Activated CD4-positive, alpha-beta memory T cell treated with anti-CD3 and anti-CD28 coated beads, Interleukin-2, amount 10 ng/mL, durations not matched to agents 7 days and 5 days (primary cell): ENCODE measurements around the gene MBD3L5. TPM values are rescaled to one million over a fixed set of nuclear protein-coding genes. Genes with fewer than 3 reads are reported as not detected.
A peak's percentile ranks its signal among the peaks of the same experiment; 100 is the strongest.
"Not testable (repeated sequence)": the region's sequence is repeated elsewhere in the genome, so short reads cannot be mapped to it uniquely, and the experiment has no call there.

Experiments
- CTCF ChIA-PET: fragments of 350-600 bp; sonication (Branson Sonifier 250); formaldehyde crosslinking; loops from one replicate; lab custom pipeline; 2021; ENCODE audit warnings: antibody characterized with exemption, inconsistent platforms; lab: Charles Lee
- POLR2A ChIA-PET: fragments of 350-600 bp; sonication (Branson Sonifier 250); formaldehyde crosslinking; loops from one replicate; lab custom pipeline; 2021; ENCODE audit warnings: antibody characterized with exemption; lab: Charles Lee
- DNase-seq: peaks from one replicate; pipeline ENCODE4 v3.0.0-alpha.2; 2020
- H3K27ac Mint-ChIP-seq: one replicate; pipeline ENCODE4 v1.8.0; 2021; ENCODE audit warnings: mild to moderate bottlenecking, mixed read lengths
- H3K27me3 Mint-ChIP-seq: one replicate; pipeline ENCODE4 v1.8.0; 2021; ENCODE audit warnings: mixed read lengths
- H3K36me3 Mint-ChIP-seq: one replicate; pipeline ENCODE4 v1.8.0; 2021; ENCODE audit warnings: low read depth, mixed read lengths
- H3K4me1 Mint-ChIP-seq: one replicate; pipeline ENCODE4 v1.8.0; 2021; ENCODE audit warnings: mixed read lengths
- H3K4me3 Mint-ChIP-seq: one replicate; pipeline ENCODE4 v1.8.0; 2021; ENCODE audit warnings: mild to moderate bottlenecking, mixed read lengths
- H3K9me3 Mint-ChIP-seq: one replicate; pipeline ENCODE4 v1.8.0; 2021; ENCODE audit warnings: mixed read lengths
- total RNA-seq, 2 experiments: library from RNA; stranded (reverse); gene quantifications; one replicate each; pipeline ENCODE4 v1.2.3, GENCODE V29; 2021

MBD3L5 gene
- total RNA-seq = not detected

DNA sequence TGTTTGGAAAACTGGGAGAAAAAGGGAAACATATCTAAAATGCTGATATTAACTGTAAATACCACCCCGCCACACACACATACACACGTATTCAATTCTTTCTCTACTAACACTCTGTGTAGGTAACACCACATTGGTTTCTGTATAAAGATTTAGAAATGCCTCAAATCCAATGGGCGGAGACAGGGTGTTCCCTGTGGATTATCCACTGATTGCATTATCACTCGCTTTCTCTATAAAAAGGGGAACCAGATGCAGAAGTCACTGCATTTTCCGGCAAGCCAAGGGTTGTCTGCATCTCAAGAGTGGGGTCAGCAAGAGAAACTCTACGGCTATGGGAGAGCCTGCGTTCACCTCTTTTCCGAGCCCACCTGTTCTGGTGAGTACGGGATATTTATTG is at the start of gene MBD3L5:
TSS of gene MBD3L5 (plus strand) at position 301 of the 400 bp plus-strand sequence. CDS start at position 335, 34 bp downstream.
- H3K27me3 Mint-ChIP-seq, H3K36me3 Mint-ChIP-seq, DNase-seq, H3K4me3 Mint-ChIP-seq, H3K4me1 Mint-ChIP-seq, H3K9me3 Mint-ChIP-seq, CTCF ChIA-PET, POLR2A ChIA-PET, H3K27ac Mint-ChIP-seq: not testable (repeated sequence)

DNA sequence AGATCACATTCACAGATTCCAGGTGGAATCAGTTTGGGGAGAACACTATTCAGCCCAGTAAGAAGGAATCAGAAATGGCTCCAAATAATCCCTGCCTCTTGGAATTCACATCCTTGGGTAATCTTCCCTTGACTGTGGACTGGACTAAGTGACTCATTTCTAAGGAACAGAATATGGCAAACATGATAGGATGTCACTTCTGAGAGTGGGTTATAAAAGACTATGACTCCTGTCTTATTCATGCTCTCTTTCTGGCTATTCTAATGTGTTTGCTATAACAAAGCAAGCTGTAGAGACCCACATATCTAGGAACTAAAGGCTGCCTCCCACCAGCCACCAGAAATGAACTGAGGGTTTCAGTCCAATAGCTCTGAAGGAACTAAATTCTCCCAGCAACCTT is 46.9 kb upstream of the MBD3L5 start:
- CTCF ChIA-PET = no interaction called here
- no peak overlapping the region for H3K4me3 Mint-ChIP-seq

DNA sequence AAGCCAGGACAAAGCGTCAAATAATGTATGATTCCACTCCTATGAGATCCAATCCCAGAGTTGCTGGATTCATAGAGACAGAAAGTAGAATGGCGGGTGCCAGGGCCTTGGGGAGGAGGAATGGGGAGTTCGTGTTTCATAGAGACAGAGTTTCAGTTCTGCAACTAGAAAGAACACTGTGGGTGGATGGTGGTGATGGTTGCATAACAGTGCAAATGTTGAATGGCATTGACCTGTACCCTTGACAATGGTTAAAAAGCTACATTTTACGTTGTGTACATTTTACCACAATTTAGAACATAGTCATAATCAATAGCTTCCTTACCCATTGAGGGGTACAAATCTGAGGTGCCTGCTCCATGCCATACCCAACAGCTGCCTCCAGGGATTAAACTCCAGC is 42.5 kb upstream of the MBD3L5 start:
- no peak overlapping the region for H3K4me3 Mint-ChIP-seq
- peaks cover 2% of the 10 kb centered on the region for H3K36me3 Mint-ChIP-seq
- ChIA-PET POLR2A (interaction anchor here (1.1 kb wide), 1 partner anchor 47 kb away, joined by 3 read pairs; no protein-coding TSS in a partner anchor), CTCF (no interaction called here)
- H3K27ac Mint-ChIP-seq = no peak overlapping the region
- no peaks in the 10 kb centered on the region for H3K4me1 Mint-ChIP-seq
- no peaks in the 10 kb centered on the region for H3K27me3 Mint-ChIP-seq
- peaks cover 32% of the 10 kb centered on the region for H3K9me3 Mint-ChIP-seq
- DNase-seq = no peak

More for the DNA sequence above, 46.9 kb upstream of the MBD3L5 start:
- Mint-ChIP-seq H3K9me3 (peaks cover 36% of the 10 kb centered on the region), H3K36me3 (peaks cover 2% of the 10 kb centered on the region), H3K27ac (no peak overlapping the region), H3K4me1 (no peaks in the 10 kb centered on the region), H3K27me3 (no peaks in the 10 kb centered on the region)
- POLR2A ChIA-PET = no interaction called here
- DNase-seq = no peak

DNA sequence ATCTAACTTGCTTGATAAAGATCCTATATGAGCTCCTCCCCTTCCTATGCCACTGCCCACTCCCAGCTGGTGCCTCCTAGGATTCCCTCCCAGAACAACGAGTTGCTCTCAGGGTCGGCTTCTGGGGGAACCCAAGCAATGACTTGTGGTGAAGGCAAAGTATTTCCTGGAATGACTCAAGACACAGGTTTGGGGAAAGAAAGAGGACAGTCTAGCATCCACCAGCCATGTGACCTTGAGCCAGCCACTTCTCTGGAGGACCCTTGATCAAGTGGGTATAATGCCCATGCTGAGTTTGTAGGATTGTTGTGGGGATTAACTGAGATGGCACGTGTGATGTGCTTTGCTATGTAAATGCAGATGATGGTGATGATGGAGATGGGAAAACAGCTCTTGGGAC is 42.1 kb upstream of the MBD3L5 start:
- ChIA-PET CTCF (no interaction called here), POLR2A (interaction anchor here (1.1 kb wide), 1 partner anchor 47 kb away, joined by 3 read pairs; no protein-coding TSS in a partner anchor)
- no peaks in the 10 kb centered on the region for H3K27me3 Mint-ChIP-seq
- H3K4me1 Mint-ChIP-seq = no peaks in the 10 kb centered on the region
- H3K4me3 Mint-ChIP-seq = no peak overlapping the region
- DNase-seq = no peak
- no peak overlapping the region for H3K27ac Mint-ChIP-seq
- H3K36me3 Mint-ChIP-seq = peaks cover 2% of the 10 kb centered on the region
- H3K9me3 Mint-ChIP-seq = peaks cover 29% of the 10 kb centered on the region

DNA sequence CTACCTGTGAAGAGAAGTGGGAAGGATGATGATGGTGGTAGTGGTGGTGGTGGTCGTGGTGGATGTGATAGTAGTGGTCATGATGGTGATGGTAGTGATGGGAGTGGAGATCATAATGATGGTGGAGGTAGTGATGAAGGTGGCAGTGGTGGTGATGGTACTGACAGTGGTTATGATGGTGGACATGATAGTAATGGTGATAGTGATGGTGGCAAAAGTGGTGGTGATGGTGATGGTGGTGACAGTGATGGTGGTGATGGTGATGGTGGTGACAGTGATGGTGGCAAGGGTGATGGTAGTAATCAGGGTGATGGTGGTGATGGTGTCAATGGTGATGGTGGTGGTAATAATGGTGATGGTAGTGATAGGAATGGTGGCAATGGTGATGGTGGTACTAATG is 35.3 kb upstream of the MBD3L5 start:
- Mint-ChIP-seq H3K36me3 (peaks cover 5% of the 10 kb centered on the region), H3K27ac (no peak overlapping the region), H3K4me3 (no peak overlapping the region), H3K4me1 (peaks cover 4% of the 10 kb centered on the region), H3K27me3 (no peaks in the 10 kb centered on the region), H3K9me3 (peaks cover 10% of the 10 kb centered on the region)
- no peak for DNase-seq
- ChIA-PET POLR2A (no interaction called here), CTCF (no interaction called here)

DNA sequence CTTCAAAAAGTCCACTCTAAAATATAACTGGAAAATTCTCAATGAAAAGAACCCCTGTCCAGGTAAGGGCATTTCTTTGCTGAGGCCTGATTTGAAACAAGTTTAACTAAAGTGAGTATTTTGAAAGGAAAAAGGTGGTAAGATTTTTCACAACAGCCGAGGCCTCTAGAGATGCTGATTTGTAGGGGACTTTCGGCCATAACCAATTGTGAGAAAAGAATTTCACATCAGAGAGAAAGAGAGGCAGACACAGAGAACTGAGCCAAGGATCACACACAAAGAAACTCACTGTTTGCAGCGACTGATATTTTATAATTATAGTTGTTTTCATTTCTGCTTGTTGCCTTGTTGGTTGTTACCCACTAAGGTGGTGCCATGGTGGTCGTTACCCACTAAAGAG is 33.6 kb upstream of the MBD3L5 start:
- no peak overlapping the region for H3K4me3 Mint-ChIP-seq
- no peaks in the 10 kb centered on the region for H3K27me3 Mint-ChIP-seq
- H3K9me3 Mint-ChIP-seq = peaks cover 10% of the 10 kb centered on the region
- ChIA-PET CTCF (no interaction called here), POLR2A (no interaction called here)
- H3K36me3 Mint-ChIP-seq = peaks cover 5% of the 10 kb centered on the region
- peaks cover 4% of the 10 kb centered on the region for H3K4me1 Mint-ChIP-seq
- H3K27ac Mint-ChIP-seq = no peak overlapping the region
- DNase-seq = no peak

DNA sequence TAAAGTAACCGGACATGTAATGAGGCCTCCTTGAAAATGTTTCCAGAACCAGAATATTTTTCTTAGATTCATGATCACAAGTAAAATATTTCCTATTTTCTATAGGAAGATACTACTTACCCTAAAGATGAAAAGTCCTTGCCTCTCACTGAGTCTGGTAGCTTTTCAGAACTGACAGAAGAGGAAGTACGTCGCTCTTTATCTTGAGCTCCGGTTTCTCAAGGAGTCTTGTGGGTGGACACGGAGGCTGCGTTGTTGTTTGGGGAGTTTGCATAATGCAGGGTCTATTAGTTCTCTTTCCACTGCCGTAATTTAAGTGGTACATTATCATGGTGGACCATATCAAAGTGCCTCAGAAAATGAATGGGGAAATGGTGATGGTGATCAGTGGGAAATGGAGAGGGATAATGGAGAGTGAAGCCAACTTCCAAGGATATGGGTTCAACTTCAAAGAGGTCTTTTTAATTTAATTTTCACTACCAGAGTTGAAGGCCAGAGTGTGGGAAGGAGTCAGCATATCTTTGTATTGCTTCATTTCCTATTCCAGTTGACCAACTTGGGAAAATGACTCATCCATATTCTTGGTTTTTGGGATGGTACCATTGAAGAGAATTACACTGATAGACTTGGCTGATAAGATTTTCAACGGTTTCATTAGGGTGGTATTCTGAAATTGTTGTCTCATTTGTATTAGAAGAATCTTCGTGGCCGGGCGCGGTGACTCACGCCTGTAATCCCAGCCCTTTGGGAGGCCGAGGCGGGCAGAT is 32.5 kb upstream of the MBD3L5 start:
- Mint-ChIP-seq H3K36me3 (peaks cover 5% of the 10 kb centered on the region), H3K4me1 (peaks cover 4% of the 10 kb centered on the region), H3K27me3 (no peaks in the 10 kb centered on the region), H3K4me3 (peak overlapping the region; percentile 38), H3K9me3 (peaks cover 10% of the 10 kb centered on the region), H3K27ac (no peak overlapping the region)
- DNase-seq = no peak
- CTCF ChIA-PET = no interaction called here
- POLR2A ChIA-PET = no interaction called here

DNA sequence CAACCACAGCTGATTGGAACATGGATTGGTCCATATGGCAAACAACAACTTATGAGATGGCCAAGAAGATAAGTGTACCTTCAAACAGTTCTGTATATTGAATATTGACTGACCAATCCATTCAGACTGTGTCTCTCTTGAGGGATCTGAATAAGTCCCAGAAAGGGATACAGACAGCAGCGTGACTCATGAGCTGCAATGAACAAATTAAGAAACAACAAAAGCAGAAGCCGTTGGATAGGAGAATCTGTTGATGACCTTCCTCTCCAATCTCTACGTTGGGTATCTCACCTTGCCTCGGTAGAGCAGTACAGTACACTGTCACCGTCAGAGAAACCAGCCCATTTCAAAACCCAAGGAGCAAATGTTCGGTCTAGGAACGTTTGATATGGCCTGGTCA is 30.4 kb upstream of the MBD3L5 start:
- CTCF ChIA-PET = no interaction called here
- Mint-ChIP-seq H3K27me3 (no peaks in the 10 kb centered on the region), H3K4me3 (no peak overlapping the region), H3K36me3 (peaks cover 3% of the 10 kb centered on the region), H3K4me1 (peaks cover 7% of the 10 kb centered on the region), H3K27ac (no peak overlapping the region), H3K9me3 (peaks cover 7% of the 10 kb centered on the region)
- no peak for DNase-seq
- POLR2A ChIA-PET = no interaction called here

DNA sequence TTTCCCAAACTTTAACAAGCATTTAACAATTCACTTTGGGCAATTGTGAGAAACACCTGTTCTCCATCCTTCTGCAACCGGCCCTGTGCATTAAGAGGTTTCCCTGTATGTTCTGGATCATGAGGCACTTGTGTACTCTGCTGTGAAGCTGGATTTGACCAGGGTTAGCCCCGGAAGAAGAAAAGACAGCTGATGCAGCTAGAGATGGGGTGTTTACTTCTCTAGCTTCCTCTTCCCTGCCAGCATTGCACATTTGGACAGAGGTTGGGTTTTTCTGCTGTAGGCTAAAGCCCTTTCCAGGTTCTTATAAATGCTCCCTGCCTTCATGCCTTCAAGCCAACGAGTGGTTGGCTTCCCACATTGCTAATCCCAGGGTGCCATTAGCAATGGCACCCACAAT is 30.0 kb upstream of the MBD3L5 start:
- Mint-ChIP-seq H3K27ac (no peak overlapping the region), H3K4me1 (peaks cover 7% of the 10 kb centered on the region), H3K36me3 (no peaks in the 10 kb centered on the region), H3K27me3 (no peaks in the 10 kb centered on the region), H3K4me3 (no peak overlapping the region), H3K9me3 (peaks cover 3% of the 10 kb centered on the region)
- CTCF ChIA-PET = no interaction called here
- no peak for DNase-seq
- POLR2A ChIA-PET = no interaction called here

DNA sequence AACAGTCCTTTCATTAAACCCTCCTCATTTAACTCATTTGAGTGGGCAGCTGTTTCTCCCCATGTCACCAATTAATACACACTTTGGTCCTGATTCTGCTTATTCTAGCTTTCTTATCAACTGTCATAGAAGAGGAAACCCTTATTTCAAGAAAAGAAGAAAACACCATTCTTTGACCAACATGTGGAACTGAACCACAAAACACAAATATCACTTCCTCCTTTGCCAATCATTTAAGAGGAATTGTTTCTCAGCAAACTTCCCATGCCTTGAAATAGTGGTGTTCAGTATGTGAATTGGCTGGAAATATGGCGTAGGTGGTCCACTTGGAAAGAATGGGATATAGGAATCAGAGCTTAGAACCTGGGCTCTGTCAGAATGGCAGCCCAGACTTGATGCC is 29.6 kb upstream of the MBD3L5 start:
- ChIA-PET POLR2A (no interaction called here), CTCF (interaction anchor here (0.5 kb wide), 1 partner anchor 335 kb away, joined by 6 read pairs; no protein-coding TSS in a partner anchor)
- no peak for DNase-seq
- H3K36me3 Mint-ChIP-seq = no peaks in the 10 kb centered on the region
- H3K9me3 Mint-ChIP-seq = no peaks in the 10 kb centered on the region
- no peak overlapping the region for H3K27ac Mint-ChIP-seq
- peaks cover 7% of the 10 kb centered on the region for H3K4me1 Mint-ChIP-seq
- H3K27me3 Mint-ChIP-seq = no peaks in the 10 kb centered on the region
- no peak overlapping the region for H3K4me3 Mint-ChIP-seq

DNA sequence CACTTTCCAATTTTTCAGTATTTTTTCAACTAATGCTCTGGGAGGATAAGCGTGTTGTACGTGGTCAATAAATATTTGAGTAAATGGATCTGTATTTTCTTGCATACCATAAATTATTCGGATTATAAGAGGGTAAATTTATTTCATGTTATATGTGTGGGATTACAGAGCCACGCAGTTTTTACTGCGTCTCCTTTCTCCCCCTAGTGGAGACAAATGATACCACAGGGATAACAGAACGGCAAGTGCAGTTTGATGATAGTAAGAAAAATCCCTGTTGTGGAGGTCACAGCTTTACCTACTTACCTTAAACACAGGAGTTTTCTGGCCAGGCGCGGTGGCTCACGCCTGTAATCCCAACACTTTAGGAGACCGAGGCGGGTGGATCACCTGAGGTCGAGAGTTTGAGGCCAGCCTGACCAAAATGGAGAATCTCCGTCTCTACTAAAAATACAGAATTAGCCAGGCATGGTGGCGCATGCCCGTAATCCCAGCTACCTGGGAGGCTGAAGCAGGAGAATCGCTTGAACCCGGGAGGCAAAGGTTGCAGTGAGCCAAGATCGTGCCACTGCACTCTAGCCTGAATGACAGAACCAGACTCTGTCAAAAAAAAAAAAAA is 26.0 kb upstream of the MBD3L5 start:
- no peak overlapping the region for H3K4me3 Mint-ChIP-seq
- no peak overlapping the region for H3K27ac Mint-ChIP-seq
- H3K36me3 Mint-ChIP-seq = no peaks in the 10 kb centered on the region
- ChIA-PET CTCF (interaction anchor here (0.6 to 1.0 kb wide), 2 partner anchors 33 to 518 kb away, joined by 3 to 4 read pairs; no protein-coding TSS in a partner anchor), POLR2A (no interaction called here)
- DNase-seq = no peak
- no peaks in the 10 kb centered on the region for H3K27me3 Mint-ChIP-seq
- peaks cover 3% of the 10 kb centered on the region for H3K9me3 Mint-ChIP-seq
- peaks cover 12% of the 10 kb centered on the region for H3K4me1 Mint-ChIP-seq

DNA sequence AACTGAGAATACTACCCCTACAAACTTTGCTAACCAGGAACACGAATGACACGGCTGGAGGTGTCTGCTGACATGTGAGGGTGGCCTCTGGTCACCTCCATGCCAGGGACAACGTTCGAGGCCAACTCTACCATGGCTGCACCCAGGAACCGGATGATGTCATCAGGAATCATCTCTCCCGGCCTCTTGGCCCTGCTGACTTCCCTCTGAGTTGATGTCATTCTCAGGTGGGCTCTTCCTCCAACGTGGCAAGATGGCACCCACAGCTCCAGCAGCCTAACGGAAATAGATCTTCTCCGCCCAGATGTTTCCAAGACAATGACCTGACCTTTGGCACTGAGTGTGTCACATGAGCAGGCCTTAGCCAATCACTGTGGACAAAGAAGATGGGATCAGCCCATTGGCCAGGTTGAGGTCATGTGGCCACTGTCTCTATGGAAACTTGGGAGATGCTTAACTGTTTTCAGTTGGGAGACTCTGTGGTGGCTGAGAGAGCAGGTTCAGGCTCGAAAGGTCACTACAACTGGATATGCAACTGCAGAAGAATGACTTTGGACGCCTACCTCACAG is 24.2 kb upstream of the MBD3L5 start:
- Mint-ChIP-seq H3K4me3 (no peak overlapping the region), H3K36me3 (no peaks in the 10 kb centered on the region), H3K27ac (no peak overlapping the region), H3K27me3 (no peaks in the 10 kb centered on the region), H3K4me1 (peaks cover 25% of the 10 kb centered on the region), H3K9me3 (peaks cover 6% of the 10 kb centered on the region)
- DNase-seq = no peak
- ChIA-PET CTCF (no interaction called here), POLR2A (no interaction called here)

DNA sequence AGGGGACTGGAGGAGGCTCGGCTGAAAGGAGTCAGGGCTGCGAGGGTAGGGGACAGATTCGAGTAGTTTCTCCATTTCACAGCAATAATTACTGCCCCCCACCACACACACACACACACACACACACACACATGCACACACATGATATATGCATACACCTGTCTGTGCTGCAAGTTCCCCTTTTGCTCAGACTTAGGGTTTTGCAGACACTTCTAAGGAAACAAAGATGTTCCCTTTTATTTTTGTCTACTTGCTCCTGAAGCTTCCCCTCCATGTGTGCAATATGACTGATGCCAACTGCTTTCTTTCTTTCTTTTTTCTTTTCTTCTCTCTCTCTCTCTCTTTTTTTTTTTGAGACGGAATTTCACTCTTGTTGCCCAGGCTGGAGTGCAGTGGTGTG is 22.5 kb upstream of the MBD3L5 start:
- no peak overlapping the region for H3K27ac Mint-ChIP-seq
- H3K4me1 Mint-ChIP-seq = peaks cover 25% of the 10 kb centered on the region
- peaks cover 8% of the 10 kb centered on the region for H3K9me3 Mint-ChIP-seq
- H3K4me3 Mint-ChIP-seq = no peak overlapping the region
- DNase-seq = no peak
- ChIA-PET POLR2A (no interaction called here), CTCF (no interaction called here)
- H3K36me3 Mint-ChIP-seq = no peaks in the 10 kb centered on the region
- H3K27me3 Mint-ChIP-seq = no peaks in the 10 kb centered on the region
